ENCODE measurements around the gene TMPO. TPM values are rescaled to one million over a fixed set of nuclear protein-coding genes. Genes with fewer than 3 reads are reported as not detected.
"Not testable (repeated sequence)": the region's sequence is repeated elsewhere in the genome, so short reads cannot be mapped to it uniquely, and the experiment has no call there.

The TMPO gene
- polyA plus RNA-seq, 1 of the 3 experiments (the other 2 are of a cell fraction): 20.8 TPM

GRCh38 chr12:98595243-98595988 is 80.0 kb downstream of the TMPO start:
- Histone ChIP-seq H3K79me2 (ENCODE audit: insufficient read depth) (peaks cover 69% of the 10 kb centered on the region), H3K36me3 (replicated peaks in 1 of 2; ENCODE audit: control insufficient read depth in 1 of 2, insufficient read depth in 2 of 2, low read length in 1 of 2) (peaks cover 39 to 48% of the 10 kb centered on the region in 2 experiments), H3K27ac (ENCODE audit: low read depth in 2 of 2, low read length in 1 of 2) (peak overlapping the region; percentile 13 to 81; a peak in 3 of 4 replicates), H3K9ac (peak overlapping the region; percentile 97), H3K9me2 (no peaks in the 10 kb centered on the region), H3K27me3 (ENCODE audit: insufficient read depth) (no peaks in the 10 kb centered on the region), H3K9me3 (no peaks in the 10 kb centered on the region), H3K4me3 (ENCODE audit: low read depth in 2 of 2, low read length in 1 of 2) (peak overlapping the region; percentile 72 to 99), H3K4me2 (peak overlapping the region; percentile 84), H2AFZ (ENCODE audit: low read depth) (no peak overlapping the region), H4K20me1 (ENCODE audit: insufficient read depth) (peaks cover 53% of the 10 kb centered on the region), H3K4me1 (ENCODE audit: control insufficient read depth in 1 of 2, insufficient read depth in 2 of 2, low read depth in 1 of 2, low read length in 1 of 2) (peaks cover 0 to 13% of the 10 kb centered on the region in 2 experiments; a peak in 2 of 4 replicates), H3F3A (replicated peaks; ENCODE audit: insufficient read depth) (peaks cover 34% of the 10 kb centered on the region)
- CTCF ChIA-PET: interaction anchor here (1.5 to 5.3 kb wide), 4 partner anchors 9 to 45 kb away, joined by 3 to 29 read pairs (median 15); no protein-coding TSS in a partner anchor
- TF ChIP-seq MEF2A (IDR thresholded peaks at IDR 0.05; ENCODE audit: borderline replicate concordance, low read depth): no peak
- peak; percentile 30; the same call in 1 of the 2 replicates for TF ChIP-seq FOSL2 (IDR thresholded peaks at IDR 0.05; ENCODE audit: borderline replicate concordance, low read depth)
- TF ChIP-seq TCF12 (IDR thresholded peaks at IDR 0.05): 0 out of 2 replicates have a peak, but pooled peaks have one; percentile 6
- peak; percentile 59 for TF ChIP-seq JUND (IDR thresholded peaks at IDR 0.05)
- POLR2A ChIA-PET: interaction anchor here (0.7 kb wide), 1 partner anchor 42 kb away, joined by 3 read pairs; no protein-coding TSS in a partner anchor
- WGBS (ENCODE audit: low lambda C conversion rate): 78% methylated on average over 3 of the region's 3 CpGs
- no peak for DNase-seq

- DNase-seq; H3K27ac ChIP-seq (ENCODE audit: low read depth in 2 of 2, low read length in 1 of 2); H3K9me3 ChIP-seq; H3K4me3 ChIP-seq (ENCODE audit: low read depth in 2 of 2, low read length in 1 of 2); H2AFZ ChIP-seq (ENCODE audit: low read depth); H3K9ac ChIP-seq; H3K27me3 ChIP-seq (ENCODE audit: insufficient read depth); POLR2A ChIA-PET; H3K4me2 ChIP-seq; H3K9me2 ChIP-seq: not testable (repeated sequence)
- H3K79me2 ChIP-seq (ENCODE audit: insufficient read depth): peaks cover 73% of the 10 kb centered on the region
- 85% methylated on average over 5 of the region's 5 CpGs for WGBS (ENCODE audit: low lambda C conversion rate)
- peaks cover 57 to 67% of the 10 kb centered on the region in 2 experiments for H3K36me3 ChIP-seq (replicated peaks in 1 of 2; ENCODE audit: control insufficient read depth in 1 of 2, insufficient read depth in 2 of 2, low read length in 1 of 2)
- H3K4me1 ChIP-seq (ENCODE audit: control insufficient read depth in 1 of 2, insufficient read depth in 2 of 2, low read depth in 1 of 2, low read length in 1 of 2): peaks cover 0 to 13% of the 10 kb centered on the region in 2 experiments; a peak in 2 of 4 replicates
- H3F3A ChIP-seq (replicated peaks; ENCODE audit: insufficient read depth): peaks cover 53% of the 10 kb centered on the region
- H4K20me1 ChIP-seq (ENCODE audit: insufficient read depth): peaks cover 57% of the 10 kb centered on the region
- CTCF ChIA-PET: interaction anchor here (1.2 to 5.3 kb wide), 3 partner anchors 7 to 65 kb away, joined by 5 to 29 read pairs (median 25); no protein-coding TSS in a partner anchor
Observed at GRCh38 chr12:98597313-98597712, 81.9 kb downstream of the TMPO start.

Small RNA genes lying within 50 kb of the gene (small RNA-seq; reads per million reads assigned to genes)
- gene SNORA53: 2.6 to 28.8 (median 11.3) reads per million in 7 experiments

Other genes starting within 250 kb of the TMPO start
- gene SLC25A3, start 78.1 kb downstream of the TMPO start, polyA plus RNA-seq (2012; rRNA removed): 470 and 528 TPM in 2 replicates
- gene IKBIP, start 129.2 kb downstream of the TMPO start, polyA plus RNA-seq (2012; rRNA removed): 25.2 and 26.4 TPM in 2 replicates
- 3.3 and 4.1 TPM in 2 replicates for gene APAF1, start 129.7 kb downstream of the TMPO start, polyA plus RNA-seq (2012; rRNA removed)